ENCODE measurements around the gene RHOD. TPM values are rescaled to one million over a fixed set of nuclear protein-coding genes. Genes with fewer than 3 reads are reported as not detected.

The RHOD gene
- total and polyA plus RNA-seq, 10 of the 15 experiments (the other 5 are each of a cell fraction or from before 2014, with no cell fraction given) = 0.15 to 2.6 (median 1.9) TPM; not detected in 2

DNA sequence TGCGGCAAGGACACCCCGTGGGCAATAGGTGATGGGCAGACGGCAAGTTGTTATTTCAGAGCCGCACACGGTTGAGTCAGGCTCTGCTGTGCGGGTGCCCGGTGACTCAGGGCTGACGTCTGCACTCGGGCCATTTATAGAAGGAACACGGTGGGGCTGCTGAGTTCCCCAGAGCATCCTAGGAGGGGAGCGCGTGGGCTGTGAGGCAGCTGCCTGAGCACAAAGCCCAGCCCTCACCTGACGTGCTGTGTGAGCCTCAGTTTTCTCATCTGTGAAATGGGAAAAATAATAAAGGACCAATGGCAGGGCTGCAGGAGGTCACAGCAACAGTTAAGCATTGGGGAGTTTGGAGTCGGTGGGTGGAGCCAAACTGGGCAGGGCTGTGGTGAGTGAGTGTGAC, 11.3 kb upstream of the RHOD start (continued):
- TF ChIP-seq EGR1 (IDR thresholded peaks at IDR 0.05; ENCODE audit: borderline replicate concordance in 1 of 2, low read depth in 2 of 2, low read length in 2 of 2) (peak in 1 of 2 experiments; percentile 45; a peak in 1 of 3 replicates), RAD51 (IDR thresholded peaks at IDR 0.05) (no peak), CREM (IDR thresholded peaks at IDR 0.05; ENCODE audit: low read depth) (peak; percentile 70; the same call in 1 of the 2 replicates), RB1 (IDR thresholded peaks at IDR 0.05; ENCODE audit: borderline replicate concordance) (no peak), MEF2A (IDR thresholded peaks at IDR 0.05; ENCODE audit: insufficient read depth, low read depth, low read length) (peak; percentile 53; the same call in 1 of the 2 replicates), HCFC1 (IDR thresholded peaks at IDR 0.05; ENCODE audit: low read length) (no peak), IKZF2 (IDR thresholded peaks at IDR 0.05) (no peak)
- TF ChIP-seq, protein P1, sequence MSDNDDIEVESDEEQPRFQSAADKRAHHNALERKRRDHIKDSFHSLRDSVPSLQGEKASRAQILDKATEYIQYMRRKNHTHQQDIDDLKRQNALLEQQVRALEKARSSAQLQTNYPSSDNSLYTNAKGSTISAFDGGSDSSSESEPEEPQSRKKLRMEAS (IDR thresholded peaks at IDR 0.05; ENCODE audit: low read depth, low read length) = no peak

DNA sequence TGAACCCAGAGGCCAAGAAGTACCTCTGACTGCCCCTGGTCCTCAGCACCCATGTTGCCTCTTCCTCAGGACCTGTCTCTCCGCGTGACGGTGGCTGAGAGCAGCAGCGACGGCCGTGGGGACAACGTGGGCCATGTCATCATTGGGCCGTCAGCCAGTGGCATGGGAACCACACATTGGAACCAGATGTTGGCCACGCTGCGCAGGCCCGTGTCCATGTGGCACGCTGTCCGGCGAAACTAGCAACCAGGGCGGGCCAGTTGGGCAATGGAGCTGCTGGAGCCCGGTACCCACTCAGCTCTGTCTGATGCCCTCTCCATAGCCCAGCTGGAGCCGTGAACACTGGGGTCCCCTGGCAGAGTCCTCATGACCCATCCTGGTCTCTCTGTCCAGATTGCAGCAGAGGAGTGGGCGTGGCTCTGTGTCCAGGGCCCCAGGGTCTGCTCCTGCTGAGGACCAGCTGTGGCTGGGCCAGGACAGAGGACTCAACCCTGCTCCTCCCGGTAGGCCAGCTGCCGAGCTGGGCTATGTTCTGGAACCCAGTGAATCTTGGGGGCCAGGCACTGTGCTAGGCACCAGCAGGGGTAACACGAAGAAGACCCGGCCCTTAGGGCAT, 8.0 kb upstream of the RHOD start:
- WGBS (ENCODE audit: insufficient coverage, insufficient replicate concordance, low lambda C conversion rate, missing lambda C conversion rate) = 95% methylated on average over 22 of the region's 22 CpGs
- Histone ChIP-seq H3K4me3 (no peak overlapping the region), H3K27me3 (replicated peaks in 1 of 2; ENCODE audit: control insufficient read depth in 2 of 2, insufficient read depth in 2 of 2, low read length in 1 of 2) (peaks cover 0 to 2% of the 10 kb centered on the region in 2 experiments; a peak in 2 of 4 replicates), H3K79me2 (ENCODE audit: control insufficient read depth, insufficient read depth, low read length) (no peaks in the 10 kb centered on the region), H3K4me1 (ENCODE audit: control insufficient read depth, insufficient read depth, low read length) (peaks cover 22% of the 10 kb centered on the region), H2AFZ (ENCODE audit: control insufficient read depth, low read depth, low read length) (no peak overlapping the region), H3K4me2 (ENCODE audit: control insufficient read depth, insufficient read depth) (no peak overlapping the region), H3K9me3 (replicated peaks; ENCODE audit: control insufficient read depth, insufficient read depth, low read length) (no peaks in the 10 kb centered on the region), H3K9ac (ENCODE audit: control insufficient read depth, insufficient read depth, low read length) (no peak overlapping the region), H3K36me3 (ENCODE audit: control insufficient read depth in 2 of 2, insufficient read depth in 2 of 2, low read length in 1 of 2) (no peaks in the 10 kb centered on the region), H4K20me1 (ENCODE audit: control insufficient read depth, insufficient read depth) (no peaks in the 10 kb centered on the region), H3K27ac (ENCODE audit: control insufficient read depth, insufficient read depth) (no peak overlapping the region)
- intact Hi-C loops (cut with micrococcal nuclease; ENCODE audit: unreplicated experiment) = no loop called here
- ChIA-PET POLR2A (no interaction called here), RAD21 (ENCODE audit: unreplicated experiment) (no interaction called here), CTCF (no interaction called here), SMC1A (ENCODE audit: uncharacterized antibody, unreplicated experiment) (no interaction called here)
- TF ChIP-seq, protein P2, sequence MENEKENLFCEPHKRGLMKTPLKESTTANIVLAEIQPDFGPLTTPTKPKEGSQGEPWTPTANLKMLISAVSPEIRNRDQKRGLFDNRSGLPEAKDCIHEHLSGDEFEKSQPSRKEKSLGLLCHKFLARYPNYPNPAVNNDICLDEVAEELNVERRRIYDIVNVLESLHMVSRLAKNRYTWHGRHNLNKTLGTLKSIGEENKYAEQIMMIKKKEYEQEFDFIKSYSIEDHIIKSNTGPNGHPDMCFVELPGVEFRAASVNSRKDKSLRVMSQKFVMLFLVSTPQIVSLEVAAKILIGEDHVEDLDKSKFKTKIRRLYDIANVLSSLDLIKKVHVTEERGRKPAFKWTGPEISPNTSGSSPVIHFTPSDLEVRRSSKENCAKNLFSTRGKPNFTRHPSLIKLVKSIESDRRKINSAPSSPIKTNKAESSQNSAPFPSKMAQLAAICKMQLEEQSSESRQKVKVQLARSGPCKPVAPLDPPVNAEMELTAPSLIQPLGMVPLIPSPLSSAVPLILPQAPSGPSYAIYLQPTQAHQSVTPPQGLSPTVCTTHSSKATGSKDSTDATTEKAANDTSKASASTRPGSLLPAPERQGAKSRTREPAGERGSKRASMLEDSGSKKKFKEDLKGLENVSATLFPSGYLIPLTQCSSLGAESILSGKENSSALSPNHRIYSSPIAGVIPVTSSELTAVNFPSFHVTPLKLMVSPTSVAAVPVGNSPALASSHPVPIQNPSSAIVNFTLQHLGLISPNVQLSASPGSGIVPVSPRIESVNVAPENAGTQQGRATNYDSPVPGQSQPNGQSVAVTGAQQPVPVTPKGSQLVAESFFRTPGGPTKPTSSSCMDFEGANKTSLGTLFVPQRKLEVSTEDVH (IDR thresholded peaks at IDR 0.05; ENCODE audit: low read depth, partially characterized antibody) = no peak
- TF ChIP-seq CEBPB (IDR thresholded peaks at IDR 0.05; ENCODE audit: borderline replicate concordance in 1 of 2, low read depth in 2 of 2, low read length in 2 of 2) = no peak
- no peak for TF ChIP-seq KAT2A (conservative IDR thresholded peaks at IDR 0.05; ENCODE audit: control insufficient read depth, low read depth, low read length)
- ATAC-seq (no peak), FAIRE-seq (no peak), DNase-seq (ENCODE audit: low read depth, low spot score) (no peak)
- in situ Hi-C loops (cut with MboI) = no loop called here
- no TSS peak for BruUV-seq (replicated peaks)
